CD4-positive, alpha-beta T cell treated with Interleukin-10 for 1 hour (primary cell): ENCODE measurements around the gene CHD9.
A peak's percentile ranks its signal among the peaks of the same experiment; 100 is the strongest.
"Not testable (repeated sequence)": the region's sequence is repeated elsewhere in the genome, so short reads cannot be mapped to it uniquely, and the experiment has no call there.

Source experiments
- DNase-seq: peaks from one replicate; pipeline ENCODE4 v3.0.0-alpha.2; 2020

Gene CHD9

GRCh38 chr16:53212893-53213223 lies 158.1 kb downstream of the CHD9 start:
- no peak for DNase-seq

GRCh38 chr16:53213542-53213941 lies 158.8 kb downstream of the CHD9 start:
- no peak for DNase-seq

- no peak for DNase-seq
These were observed 162.0 kb downstream of the CHD9 start for GRCh38 chr16:53216798-53217197.

GRCh38 chr16:53219371-53219770 lies 164.6 kb downstream of the CHD9 start:
- DNase-seq, result no peak

GRCh38 chr16:53219795-53220454 lies 165.1 kb downstream of the CHD9 start:
- no peak for DNase-seq

- peak; percentile 18 for DNase-seq
These were observed 165.8 kb downstream of the CHD9 start for GRCh38 chr16:53220585-53220984.

GRCh38 chr16:53224951-53225533 lies 170.3 kb downstream of the CHD9 start:
- no peak for DNase-seq

- DNase-seq, result no peak
These were observed 178.2 kb downstream of the CHD9 start for GRCh38 chr16:53232826-53233529.

GRCh38 chr16:53234836-53235235 lies 180.0 kb downstream of the CHD9 start:
- DNase-seq, result no peak

- no peak for DNase-seq
These were observed 181.1 kb downstream of the CHD9 start for GRCh38 chr16:53235851-53236250.

GRCh38 chr16:53249331-53249730 lies 194.5 kb downstream of the CHD9 start:
- no peak for DNase-seq

- DNase-seq, result no peak
These were observed 202.2 kb downstream of the CHD9 start for GRCh38 chr16:53257001-53257400.

- DNase-seq, result no peak
These were observed 204.0 kb downstream of the CHD9 start for GRCh38 chr16:53258809-53259208.

GRCh38 chr16:53261276-53261675 lies 206.5 kb downstream of the CHD9 start:
- DNase-seq, result no peak

GRCh38 chr16:53262645-53263044 lies 207.9 kb downstream of the CHD9 start:
- no peak for DNase-seq

- no peak for DNase-seq
These were observed 211.4 kb downstream of the CHD9 start for GRCh38 chr16:53266156-53266555.

- DNase-seq, result not testable (repeated sequence)
These were observed 223.7 kb downstream of the CHD9 start for GRCh38 chr16:53278498-53278897.

- DNase-seq, result no peak
These were observed 226.5 kb downstream of the CHD9 start for GRCh38 chr16:53281280-53281679.

GRCh38 chr16:53281859-53282258 lies 227.1 kb downstream of the CHD9 start:
- DNase-seq, result no peak

GRCh38 chr16:53282328-53282727 lies 227.5 kb downstream of the CHD9 start:
- no peak for DNase-seq

- DNase-seq, result peak; percentile 37
These were observed 228.5 kb downstream of the CHD9 start for GRCh38 chr16:53282975-53283946.

- no peak for DNase-seq
These were observed 230.4 kb downstream of the CHD9 start for GRCh38 chr16:53285236-53285635.

GRCh38 chr16:53290520-53290919 lies 235.7 kb downstream of the CHD9 start:
- no peak for DNase-seq
